Liver (tissue), 9 donors: ENCODE results near the gene POU5F1. TPM values are rescaled to one million over a fixed set of nuclear protein-coding genes. Genes with fewer than 3 reads are reported as not detected.
"Not testable (repeated sequence)": the region's sequence is repeated elsewhere in the genome, so short reads cannot be mapped to it uniquely, and the experiment has no call there.

ENCODE experiments used
- DNase-seq: peaks from one replicate; pipeline ENCODE4 v3.0.0-alpha.2; 2017; ENCODE audit warnings: low spot score
- H3K27ac ChIP-seq, 2 donors: one replicate each; pipeline ENCODE4 v1.7.0; 2013; ENCODE audit warnings: inconsistent platforms in 2 of 2, low read length in 2 of 2, control low read depth in 1 of 2, low read depth in 1 of 2, mild to moderate bottlenecking in 1 of 2
- H3K27me3 ChIP-seq, 4 donors: one replicate each; pipeline versions ENCODE4 v1.6.1 to v1.7.0; 2013; ENCODE audit warnings: low read length in 3 of 4, inconsistent platforms in 1 of 4, mild to moderate bottlenecking in 1 of 4, moderate library complexity in 1 of 4; ENCODE audit not compliant: control insufficient read depth in 4 of 4, insufficient read depth in 4 of 4
- H3K36me3 ChIP-seq, 4 donors: one replicate each; pipeline versions ENCODE4 v1.6.1 to v1.7.0; 2013; ENCODE audit warnings: low read length in 3 of 4, mild to moderate bottlenecking in 3 of 4, low read depth in 1 of 4, moderate library complexity in 1 of 4; ENCODE audit not compliant: control insufficient read depth in 4 of 4, insufficient read depth in 3 of 4
- H3K4me1 ChIP-seq, 4 donors: one replicate each; pipeline versions ENCODE4 v1.6.1 to v1.7.0; 2013; ENCODE audit warnings: low read length in 3 of 4, mild to moderate bottlenecking in 3 of 4, moderate library complexity in 1 of 4; ENCODE audit not compliant: control insufficient read depth in 4 of 4, insufficient read depth in 4 of 4
- H3K4me3 ChIP-seq, 3 donors: one replicate each; pipeline versions ENCODE4 v1.6.1 to v1.7.0; 2013; ENCODE audit warnings: low read length in 3 of 3, control low read depth in 1 of 3, low read depth in 1 of 3, mild to moderate bottlenecking in 1 of 3
- H3K9ac ChIP-seq, 2 donors: one replicate each; pipeline ENCODE4 v1.7.0; 2013; ENCODE audit warnings: low read length in 2 of 2, mild to moderate bottlenecking in 2 of 2, moderate library complexity in 2 of 2, control low read depth in 1 of 2, low read depth in 1 of 2
- H3K9me3 ChIP-seq, 4 donors: one replicate each; pipeline versions ENCODE4 v1.6.1 to v1.7.0; 2013; ENCODE audit warnings: low read length in 3 of 4; ENCODE audit not compliant: control insufficient read depth in 4 of 4
- ATF3 ChIP-seq: IDR thresholded peaks from 2 replicates; pipeline ENCODE4 v1.6.1; 2016; ENCODE audit warnings: antibody characterized with exemption
- CTCF ChIP-seq: fragments of 150-350 bp; IDR thresholded peaks from 2 replicates; pipeline ENCODE4 v1.5.1; 2017; ENCODE audit warnings: improper control_type of control experiment, low read depth, low read length; ENCODE audit not compliant: missing input control
- EGR1 ChIP-seq, 2 donors: IDR thresholded peaks; 2 replicates each; pipeline ENCODE4 v1.6.1; 2016 to 2018; ENCODE audit warnings: antibody characterized with exemption in 2 of 2, low read depth in 2 of 2
- FOXA1 ChIP-seq: IDR thresholded peaks from 2 replicates; pipeline ENCODE4 v1.6.1; 2016; ENCODE audit warnings: antibody characterized with exemption
- FOXA2 ChIP-seq: IDR thresholded peaks from 2 replicates; pipeline ENCODE4 v1.6.1; 2016; ENCODE audit warnings: antibody characterized with exemption
- GABPA ChIP-seq, 2 donors: IDR thresholded peaks in 1 of 2; conservative IDR thresholded peaks in 1 of 2; 2 replicates each; pipeline ENCODE4 v1.6.1; 2016; ENCODE audit warnings: antibody characterized with exemption in 2 of 2, mild to moderate bottlenecking in 1 of 2, moderate library complexity in 1 of 2
- HNF4A ChIP-seq, 2 donors: conservative IDR thresholded peaks; 2 replicates each; pipeline ENCODE4 v1.6.1; 2016; ENCODE audit warnings: antibody characterized with exemption in 2 of 2, mild to moderate bottlenecking in 2 of 2
- HNF4G ChIP-seq: IDR thresholded peaks from 2 replicates; pipeline ENCODE4 v1.6.1; 2016; ENCODE audit warnings: antibody characterized with exemption
- JUND ChIP-seq, 2 donors: IDR thresholded peaks; 2 replicates each; pipeline ENCODE4 v1.6.1; 2016; ENCODE audit warnings: antibody characterized with exemption in 2 of 2
- MAX ChIP-seq: IDR thresholded peaks from 2 replicates; pipeline ENCODE4 v1.6.1; 2016; ENCODE audit warnings: antibody characterized with exemption
- NR2F2 ChIP-seq: IDR thresholded peaks from 2 replicates; pipeline ENCODE4 v1.6.1; 2016; ENCODE audit warnings: antibody characterized with exemption
- RAD21 ChIP-seq, 2 donors: IDR thresholded peaks; 2 replicates each; pipeline ENCODE4 v1.6.1; 2016; ENCODE audit warnings: antibody characterized with exemption in 2 of 2, mild to moderate bottlenecking in 2 of 2
- REST ChIP-seq: IDR thresholded peaks from 2 replicates; pipeline ENCODE4 v1.6.1; 2016; ENCODE audit warnings: antibody characterized with exemption, mild to moderate bottlenecking
- RXRA ChIP-seq, 2 donors: IDR thresholded peaks; 2 replicates each; pipeline ENCODE4 v1.6.1; 2017 to 2018; ENCODE audit warnings: antibody characterized with exemption in 2 of 2, mild to moderate bottlenecking in 1 of 2
- SP1 ChIP-seq: IDR thresholded peaks from 2 replicates; pipeline ENCODE4 v1.6.1; 2018; ENCODE audit warnings: antibody characterized with exemption, mild to moderate bottlenecking
- TAF1 ChIP-seq: conservative IDR thresholded peaks from 2 replicates; pipeline ENCODE4 v1.6.1; 2016; ENCODE audit warnings: antibody characterized with exemption, mild to moderate bottlenecking
- YY1 ChIP-seq: IDR thresholded peaks from 2 replicates; pipeline ENCODE4 v1.6.1; 2016; ENCODE audit warnings: antibody characterized with exemption, mild to moderate bottlenecking
- ZBTB33 ChIP-seq: IDR thresholded peaks from 2 replicates; pipeline ENCODE4 v1.6.1; 2016; ENCODE audit warnings: antibody characterized with exemption
- WGBS: extraction: QIAGEN DNeasy Blood & Tissue Kit; methylation state at CpG from one replicate; pipeline ENCODE4 v1.1.7; 2013; 5-methylcytosine and 5-hydroxymethylcytosine counted together
- polyA plus RNA-seq, 2 donors: library from polyadenylated mRNA; stranded (reverse) in 1 of 2; unstranded in 1 of 2; fragments of 200-250 nt in 1 of 2; fragments of >200 nt in 1 of 2; fragmentation: Nextera tagmentation in 1 of 2; extraction: Ambion mirVana in 1 of 2; gene quantifications; one replicate each; pipeline versions ENCODE4 v1.2.1 to v1.2.3, GENCODE V29; 2013 to 2015
- total RNA-seq, 2 donors: library from RNA; depleted of rRNA; stranded (reverse); fragments of >200 nt; gene quantifications; one replicate each; pipeline ENCODE4 v1.2.3, GENCODE V29; 2014
- donor health status: healthy.
- donor health status: healthy.
- donor health status: healthy.
- donor health status: healthy.
- donor health status: healthy.

POU5F1 gene
- total and polyA plus RNA-seq, 4 donors: 0.32 to 3.2 TPM; not detected in 2

- Histone ChIP-seq H3K4me3 (no peak overlapping the region), H3K9ac (no peak overlapping the region), H3K4me1 (no peaks in the 10 kb centered on the region), H3K9me3 (no peaks in the 10 kb centered on the region), H3K27me3 (no peaks in the 10 kb centered on the region), H3K36me3 (no peaks in the 10 kb centered on the region), H3K27ac (no peak overlapping the region)
- DNase-seq: no peak
- TF ChIP-seq RXRA (IDR thresholded peaks at IDR 0.05) (no peak), RAD21 (IDR thresholded peaks at IDR 0.05) (no peak), FOXA2 (no peak), HNF4G (no peak), EGR1 (IDR thresholded peaks at IDR 0.05; ENCODE audit: low read depth in 2 of 2) (no peak)
- WGBS: 93% methylated on average over 10 of the region's 10 CpGs
These were observed 647 bp upstream of the POU5F1 start for GRCh38 chr6:31170987-31171671.

- H3K36me3 ChIP-seq, DNase-seq, H3K9ac ChIP-seq, H3K4me1 ChIP-seq, H3K27me3 ChIP-seq, H3K9me3 ChIP-seq, H3K27ac ChIP-seq, H3K4me3 ChIP-seq: not testable (repeated sequence)
- 71% methylated on average over 23 of the region's 23 CpGs for WGBS
These were observed 453 bp downstream of the POU5F1 start for GRCh38 chr6:31169858-31170599.

GRCh38 chr6:31169123-31169857 is 1.2 kb downstream of the POU5F1 start:
- no peaks in the 10 kb centered on the region for H3K27me3 ChIP-seq
- no peak overlapping the region for H3K9ac ChIP-seq
- no peaks in the 10 kb centered on the region for H3K36me3 ChIP-seq
- 82% methylated on average over 10 of the region's 10 CpGs for WGBS
- H3K9me3 ChIP-seq: no peaks in the 10 kb centered on the region
- H3K4me1 ChIP-seq: no peaks in the 10 kb centered on the region
- H3K4me3 ChIP-seq: no peak overlapping the region
- no peak for DNase-seq
- H3K27ac ChIP-seq: no peak overlapping the region
- TF ChIP-seq FOXA1 (no peak), RAD21 (IDR thresholded peaks at IDR 0.05) (no peak), RXRA (IDR thresholded peaks at IDR 0.05) (no peak), REST (no peak), GABPA (IDR thresholded peaks at IDR 0.05 in 1 of 2, conservative IDR thresholded peaks at IDR 0.05 in 1 of 2) (no peak), EGR1 (IDR thresholded peaks at IDR 0.05; ENCODE audit: low read depth in 2 of 2) (no peak), ZBTB33 (no peak), NR2F2 (no peak), HNF4G (no peak), FOXA2 (no peak), CTCF (no peak), TAF1 (no peak), HNF4A (conservative IDR thresholded peaks at IDR 0.05) (no peak), ATF3 (no peak), SP1 (no peak), JUND (IDR thresholded peaks at IDR 0.05) (no peak), YY1 (no peak), MAX (no peak)
